ENCODE data around the gene RBM39. TPM values are rescaled to one million over a fixed set of nuclear protein-coding genes. Genes with fewer than 3 reads are reported as not detected.
"Not testable (repeated sequence)": the region's sequence is repeated elsewhere in the genome, so short reads cannot be mapped to it uniquely, and the experiment has no call there.

RBM39 gene
- polyA plus RNA-seq, 1 donor from 2014 or later = 191 TPM

DNA sequence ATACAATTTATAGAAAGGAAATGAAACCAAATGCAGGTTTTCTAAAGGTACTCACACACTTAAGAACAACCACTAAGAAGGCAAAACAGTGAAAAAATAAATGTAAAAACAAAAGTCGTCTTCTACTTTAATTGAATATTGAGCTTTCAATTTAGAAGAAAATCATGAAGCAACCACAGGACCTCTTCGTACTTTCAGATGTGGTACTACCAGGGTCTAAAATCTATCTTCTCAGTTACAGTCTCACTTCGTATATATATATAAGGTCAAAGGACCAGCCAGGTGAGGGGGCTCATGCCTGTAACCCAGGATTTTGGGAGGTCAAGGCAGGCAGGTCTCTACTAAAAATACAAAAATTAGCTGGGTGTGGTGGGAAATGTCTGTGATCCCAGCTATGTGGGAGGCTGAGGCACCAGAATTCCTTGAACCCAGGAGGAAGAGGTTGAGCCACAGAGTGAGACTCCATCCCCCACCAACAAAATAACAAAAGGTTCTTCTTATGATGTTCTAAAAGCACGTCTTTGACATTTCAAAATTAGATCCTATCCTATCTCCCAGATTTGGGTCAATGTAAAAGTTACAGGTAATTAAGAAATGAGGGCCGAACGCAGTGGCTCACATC lies 30.4 kb downstream of the RBM39 start:
- H3K4me3 Mint-ChIP-seq = peak overlapping the region in 2 of 4 donors; percentile 11 to 33
- peak overlapping the region; percentile 67 to 90 (median 87) for H3K27ac Mint-ChIP-seq
- H3K4me1 Mint-ChIP-seq = peaks cover 20 to 45% (median 30%) of the 10 kb centered on the region in 3 donors
- H3K9me3 Mint-ChIP-seq = no peaks in the 10 kb centered on the region
- H3K36me3 Mint-ChIP-seq = no peaks in the 10 kb centered on the region
- no peaks in the 10 kb centered on the region for H3K27me3 Mint-ChIP-seq

DNA sequence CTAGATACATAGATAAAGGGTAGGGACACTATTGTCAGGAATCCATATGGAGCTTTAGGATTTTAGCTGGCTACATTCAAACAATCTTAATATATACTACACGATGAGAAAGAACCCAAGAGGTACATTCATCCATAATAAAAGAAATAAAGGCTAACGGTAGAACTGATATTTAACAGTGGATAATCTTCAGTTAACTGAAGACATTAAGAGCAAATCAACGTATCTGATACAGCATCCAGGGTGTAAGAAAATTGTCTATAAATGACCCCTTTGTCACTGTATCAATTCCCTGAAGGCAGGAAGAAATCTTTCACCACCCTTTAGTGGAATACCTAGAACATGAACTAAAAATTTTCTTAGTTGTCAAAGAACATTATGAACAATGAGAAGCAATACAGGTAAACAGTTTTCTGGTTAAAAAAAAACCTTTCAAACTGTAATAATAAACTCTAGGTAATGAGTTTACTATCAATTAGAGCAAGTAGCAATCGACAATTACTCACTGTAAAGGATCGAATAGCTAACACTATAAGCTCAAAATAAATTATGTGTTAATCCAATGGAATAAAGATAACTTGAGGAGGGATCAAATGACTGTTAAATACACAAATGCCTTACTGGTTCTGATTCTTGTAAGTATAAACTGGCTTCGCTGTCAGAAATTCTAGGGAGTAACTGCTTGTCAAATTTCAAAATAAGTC lies 31.0 kb downstream of the RBM39 start:
- H3K27me3 Mint-ChIP-seq = no peaks in the 10 kb centered on the region
- H3K9me3 Mint-ChIP-seq = no peaks in the 10 kb centered on the region
- peak overlapping the region in 2 of 4 donors; percentile 9 to 11 for H3K4me3 Mint-ChIP-seq
- peak overlapping the region; percentile 67 to 90 (median 87) for H3K27ac Mint-ChIP-seq
- no peaks in the 10 kb centered on the region for H3K36me3 Mint-ChIP-seq
- peaks cover 20 to 45% (median 28%) of the 10 kb centered on the region in 3 donors for H3K4me1 Mint-ChIP-seq

DNA sequence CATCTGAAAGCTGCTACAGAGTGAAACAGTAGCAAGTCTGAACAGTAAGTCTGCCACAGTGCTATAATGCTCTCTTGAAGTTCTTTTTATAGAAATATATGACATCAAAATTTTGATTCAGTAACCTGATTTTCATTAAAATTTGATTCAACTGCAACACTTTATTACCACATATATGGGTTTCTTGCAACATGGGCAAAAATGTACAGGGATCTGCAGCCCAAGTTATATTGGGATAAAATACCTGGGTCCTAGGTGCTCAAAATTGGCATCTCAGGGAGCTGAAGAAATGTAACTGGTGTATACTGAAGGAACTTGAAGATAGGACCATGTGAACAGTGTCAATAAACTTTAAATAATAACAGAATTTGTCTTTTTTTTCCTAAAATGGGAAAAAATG lies 32.0 kb downstream of the RBM39 start:
- no peaks in the 10 kb centered on the region for H3K36me3 Mint-ChIP-seq
- H3K9me3 Mint-ChIP-seq = no peaks in the 10 kb centered on the region
- peak overlapping the region in 1 of 3 donors; percentile 18 for H3K27ac Mint-ChIP-seq
- H3K27me3 Mint-ChIP-seq = no peaks in the 10 kb centered on the region
- no peak overlapping the region for H3K4me3 Mint-ChIP-seq
- H3K4me1 Mint-ChIP-seq = peaks cover 20 to 38% (median 25%) of the 10 kb centered on the region in 3 donors

DNA sequence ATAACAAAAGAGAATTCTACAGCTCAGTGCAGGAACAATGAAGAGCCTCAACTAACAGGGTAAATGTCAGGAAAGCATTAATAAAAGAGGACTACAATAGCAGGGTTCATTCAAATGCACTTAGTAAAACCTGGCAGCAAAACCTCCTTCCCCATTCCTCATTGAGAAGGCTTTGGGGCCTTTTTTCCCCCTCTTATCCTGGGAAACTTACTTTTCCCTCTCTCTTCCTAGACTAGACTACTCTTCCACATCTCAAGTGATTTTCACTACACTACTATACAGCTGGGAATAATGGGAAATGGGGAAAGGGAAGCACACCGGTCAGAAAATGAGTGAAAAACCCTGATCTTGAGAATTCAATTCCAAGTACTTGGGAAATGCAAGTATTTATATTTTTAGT lies 32.8 kb downstream of the RBM39 start:
- H3K27ac Mint-ChIP-seq = peak overlapping the region; percentile 16 to 81 (median 54)
- peak overlapping the region in 1 of 4 donors; percentile 41 for H3K4me3 Mint-ChIP-seq
- no peaks in the 10 kb centered on the region for H3K27me3 Mint-ChIP-seq
- H3K36me3 Mint-ChIP-seq = no peaks in the 10 kb centered on the region
- H3K4me1 Mint-ChIP-seq = peaks cover 20 to 34% (median 23%) of the 10 kb centered on the region in 3 donors
- H3K9me3 Mint-ChIP-seq = no peaks in the 10 kb centered on the region

DNA sequence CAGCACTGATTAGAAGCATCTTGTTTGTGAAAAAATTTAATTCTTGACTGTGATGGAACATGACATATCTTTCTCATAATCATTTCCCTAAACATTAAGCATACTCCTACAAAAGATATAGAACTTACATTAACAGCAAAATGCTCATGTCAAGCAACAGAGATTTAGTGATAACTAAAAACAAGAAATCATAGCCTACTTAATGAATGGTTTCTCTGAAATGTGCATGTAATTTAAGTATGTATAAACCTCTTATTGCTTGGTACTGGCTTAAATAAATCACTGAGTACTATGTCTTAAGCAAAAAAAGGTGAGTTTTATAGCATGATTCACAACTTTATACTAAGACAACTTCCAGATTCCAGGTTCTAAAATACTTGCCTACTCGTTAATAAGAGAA lies 33.6 kb downstream of the RBM39 start:
- H3K36me3 Mint-ChIP-seq = no peaks in the 10 kb centered on the region
- H3K9me3 Mint-ChIP-seq = no peaks in the 10 kb centered on the region
- no peak overlapping the region for H3K27ac Mint-ChIP-seq
- H3K4me3 Mint-ChIP-seq = no peak overlapping the region
- no peaks in the 10 kb centered on the region for H3K27me3 Mint-ChIP-seq
- peaks cover 16 to 34% (median 19%) of the 10 kb centered on the region in 3 donors for H3K4me1 Mint-ChIP-seq

DNA sequence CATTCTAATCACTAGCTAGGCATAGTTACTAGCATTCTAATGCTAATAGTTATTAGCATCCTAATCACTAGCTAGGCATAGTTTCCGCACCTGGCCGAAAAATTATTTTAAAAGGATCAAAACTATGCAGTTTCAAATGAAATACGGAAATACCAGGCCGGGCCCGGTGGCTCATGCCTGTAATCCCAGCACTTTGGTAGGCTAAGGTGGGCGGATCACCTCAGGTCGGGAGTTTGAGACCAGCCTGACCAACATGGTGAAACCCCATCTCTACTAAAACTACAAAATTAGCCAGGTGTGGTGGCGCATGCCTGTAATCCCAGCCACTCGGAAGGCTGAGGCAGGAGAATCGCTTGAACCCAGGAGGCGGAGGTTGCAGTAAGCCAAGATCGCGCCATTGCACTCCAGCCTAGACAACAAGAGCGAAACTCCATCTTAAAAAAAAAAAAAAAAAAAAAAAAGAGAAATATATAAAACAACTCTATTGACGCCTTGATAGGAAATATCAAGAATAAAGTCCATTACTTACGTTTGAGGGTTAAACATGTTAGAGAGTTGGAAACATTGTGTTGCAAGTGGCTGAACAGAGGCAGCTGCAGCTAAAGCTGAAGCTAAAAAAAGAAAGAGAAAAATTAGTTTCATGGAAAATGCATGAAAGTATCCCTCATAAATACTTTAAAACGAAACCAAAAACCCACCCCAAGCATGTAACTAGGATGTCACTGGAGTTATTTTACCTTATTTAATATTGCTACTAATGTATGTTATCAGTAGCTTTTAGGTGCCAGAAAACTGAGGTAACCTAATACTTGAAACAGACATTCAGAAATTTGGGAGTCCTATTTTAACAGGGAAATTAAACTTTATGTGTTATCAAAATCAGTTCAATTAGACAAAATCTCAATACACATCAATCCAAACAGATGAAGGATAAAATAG lies 35.2 kb downstream of the RBM39 start:
- H3K9me3 Mint-ChIP-seq, H3K27me3 Mint-ChIP-seq, H3K36me3 Mint-ChIP-seq, H3K4me3 Mint-ChIP-seq: not testable (repeated sequence)
- peaks cover 10 to 28% (median 18%) of the 10 kb centered on the region in 3 donors for H3K4me1 Mint-ChIP-seq
- peak overlapping the region in 1 of 3 donors; percentile 74 for H3K27ac Mint-ChIP-seq

DNA sequence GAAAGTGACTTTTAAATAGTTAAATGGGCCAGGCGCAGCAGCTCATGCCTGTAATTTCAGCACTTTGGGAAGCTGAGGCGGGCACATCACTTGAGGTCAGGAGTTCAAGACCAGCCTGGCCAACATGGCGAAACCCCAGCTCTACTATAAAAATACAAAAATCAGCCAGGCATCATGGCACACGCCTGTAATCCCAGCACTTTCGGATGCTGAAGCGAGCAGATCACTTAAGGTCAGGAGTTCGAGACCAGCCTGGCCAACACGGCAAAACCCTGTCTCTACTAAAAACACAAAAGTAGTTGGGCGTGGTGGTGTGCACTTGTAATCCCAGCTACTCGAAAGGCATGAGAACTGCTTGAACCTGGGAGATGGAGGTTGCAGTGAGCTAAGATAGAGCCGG lies 36.2 kb downstream of the RBM39 start:
- H3K36me3 Mint-ChIP-seq, H3K9me3 Mint-ChIP-seq, H3K27me3 Mint-ChIP-seq: not testable (repeated sequence)
- H3K4me3 Mint-ChIP-seq = peak overlapping the region in 1 of 4 donors; percentile 26
- peaks cover 7 to 23% (median 14%) of the 10 kb centered on the region in 3 donors for H3K4me1 Mint-ChIP-seq
- H3K27ac Mint-ChIP-seq = peak overlapping the region in 2 of 3 donors; percentile 74 to 75

DNA sequence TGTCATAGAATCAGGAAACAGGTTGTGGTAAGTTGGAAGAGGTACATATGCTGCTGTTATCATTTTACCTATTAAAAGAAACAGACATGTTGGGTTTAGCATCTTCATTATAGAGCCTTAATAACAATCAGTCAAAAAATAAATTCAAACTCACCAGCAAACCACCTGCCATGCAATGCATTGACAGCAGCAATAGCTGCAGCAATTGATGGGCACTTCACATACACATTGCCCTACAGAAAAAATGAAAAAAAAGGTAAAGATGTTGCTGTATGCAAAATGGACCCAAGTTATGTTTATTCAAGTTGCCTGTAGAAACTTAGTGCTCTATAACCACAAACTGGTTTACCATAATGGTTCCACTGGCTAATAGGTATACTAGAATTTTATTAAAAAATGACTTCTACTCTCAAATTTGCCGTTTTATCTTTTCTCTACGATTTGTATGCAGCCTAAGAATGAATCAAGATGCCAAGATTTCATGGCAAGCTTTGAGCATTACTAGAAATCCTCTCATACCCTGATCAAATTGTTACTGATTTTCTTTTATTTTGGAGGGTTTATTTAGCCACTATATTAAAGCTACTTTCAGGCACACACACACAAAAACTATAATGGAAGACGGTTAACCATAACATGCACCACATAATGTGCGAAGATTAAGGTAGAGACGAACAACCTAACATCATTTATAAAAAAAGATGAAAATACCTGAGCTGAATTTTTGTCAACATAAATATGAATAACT lies 37.4 kb downstream of the RBM39 start:
- H3K27me3 Mint-ChIP-seq = no peaks in the 10 kb centered on the region
- no peaks in the 10 kb centered on the region for H3K9me3 Mint-ChIP-seq
- H3K36me3 Mint-ChIP-seq = peaks cover 1% of the 10 kb centered on the region
- H3K27ac Mint-ChIP-seq = peak overlapping the region in 2 of 3 donors; percentile 55 to 86
- peaks cover 7 to 18% (median 16%) of the 10 kb centered on the region in 3 donors for H3K4me1 Mint-ChIP-seq
- peak overlapping the region in 1 of 4 donors; percentile 95 for H3K4me3 Mint-ChIP-seq

DNA sequence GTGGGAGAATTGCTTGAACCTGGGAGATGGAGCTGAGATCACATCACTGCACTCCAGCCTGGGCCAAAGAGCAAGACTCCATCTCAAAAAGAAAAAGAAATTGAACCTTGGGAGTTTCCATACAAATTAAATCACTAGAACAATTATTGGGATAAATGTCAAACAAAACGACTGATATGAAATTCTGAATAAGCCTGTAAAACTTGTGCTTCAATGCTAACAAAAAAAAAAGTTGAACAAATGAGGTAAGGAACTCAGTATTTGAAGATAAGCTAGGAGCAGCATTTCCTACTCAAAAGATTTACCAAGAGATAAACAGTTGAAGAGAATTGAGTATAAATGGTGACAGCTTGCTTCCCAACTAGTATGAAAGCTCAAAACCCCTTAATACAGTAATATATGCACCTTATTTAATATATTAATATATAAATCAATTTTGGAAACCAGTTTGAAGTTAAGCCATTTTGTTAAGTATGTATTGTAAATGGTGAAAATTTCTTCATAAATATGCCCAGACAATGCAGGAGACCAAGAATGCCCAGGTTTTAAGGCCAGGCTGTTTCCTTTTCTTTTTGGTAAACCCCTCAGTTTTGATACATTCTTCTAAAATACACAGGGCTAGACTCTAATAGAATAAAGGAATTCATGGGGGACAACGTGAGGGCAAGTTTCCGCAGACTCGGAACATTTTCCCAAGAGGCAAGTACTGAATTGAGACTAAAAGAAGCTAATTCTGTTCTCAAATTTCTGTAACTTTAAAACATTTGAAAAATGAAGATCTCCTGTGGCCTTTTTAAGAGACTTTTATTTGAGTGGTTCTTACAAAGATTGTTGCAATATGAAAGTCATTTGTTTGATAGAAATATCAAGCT lies 39.0 kb downstream of the RBM39 start:
- Mint-ChIP-seq H3K27ac (peak overlapping the region; percentile 68 to 92 (median 86)), H3K4me1 (peaks cover 11 to 22% (median 21%) of the 10 kb centered on the region in 3 donors)

DNA sequence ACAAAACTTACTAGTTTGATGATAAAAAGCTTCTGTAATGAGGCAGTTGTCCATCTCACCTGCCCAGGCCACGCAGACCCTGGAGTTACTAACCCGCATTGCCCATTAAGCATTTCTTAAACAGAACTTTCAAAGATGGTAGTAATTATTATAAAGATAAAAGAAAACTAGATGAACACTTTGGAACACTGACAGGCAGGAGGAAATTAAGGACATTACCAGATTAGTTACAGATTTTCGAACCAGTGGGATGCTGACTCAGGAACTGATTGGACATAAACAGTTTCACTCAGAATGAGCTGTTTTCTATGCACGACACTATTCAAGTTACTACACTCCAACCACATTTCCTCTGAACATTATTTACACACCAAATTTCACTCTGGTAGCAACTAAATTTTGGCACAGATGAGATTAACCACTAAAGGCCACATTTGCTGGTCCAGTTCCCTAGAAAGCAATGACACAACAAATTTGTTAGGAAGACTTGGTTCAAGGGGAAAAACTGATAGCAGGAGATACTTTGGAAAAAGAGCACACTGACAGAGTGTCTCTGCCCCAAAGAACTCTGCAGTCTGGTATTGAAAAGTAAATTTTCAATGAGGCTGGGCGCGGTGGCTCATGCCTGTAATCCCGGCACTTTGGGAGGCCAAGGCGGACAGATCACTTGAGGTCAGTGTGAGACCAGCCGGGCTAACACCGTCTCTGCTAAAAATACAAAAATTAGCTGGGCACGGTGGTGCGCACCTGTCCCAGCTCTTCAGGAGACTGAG lies 39.8 kb downstream of the RBM39 start:
- Mint-ChIP-seq H3K4me3 (peak overlapping the region; percentile 9 to 95 (median 65)), H3K36me3 (peaks cover 1% of the 10 kb centered on the region), H3K4me1 (peaks cover 18 to 30% (median 25%) of the 10 kb centered on the region in 3 donors), H3K9me3 (no peaks in the 10 kb centered on the region), H3K27me3 (no peaks in the 10 kb centered on the region), H3K27ac (peak overlapping the region; percentile 69 to 92 (median 86))

More for the DNA sequence above, 39.0 kb downstream of the RBM39 start:
- Mint-ChIP-seq H3K36me3 (peaks cover 1% of the 10 kb centered on the region), H3K4me3 (peak overlapping the region in 1 of 4 donors; percentile 95), H3K27me3 (no peaks in the 10 kb centered on the region), H3K9me3 (no peaks in the 10 kb centered on the region)

DNA sequence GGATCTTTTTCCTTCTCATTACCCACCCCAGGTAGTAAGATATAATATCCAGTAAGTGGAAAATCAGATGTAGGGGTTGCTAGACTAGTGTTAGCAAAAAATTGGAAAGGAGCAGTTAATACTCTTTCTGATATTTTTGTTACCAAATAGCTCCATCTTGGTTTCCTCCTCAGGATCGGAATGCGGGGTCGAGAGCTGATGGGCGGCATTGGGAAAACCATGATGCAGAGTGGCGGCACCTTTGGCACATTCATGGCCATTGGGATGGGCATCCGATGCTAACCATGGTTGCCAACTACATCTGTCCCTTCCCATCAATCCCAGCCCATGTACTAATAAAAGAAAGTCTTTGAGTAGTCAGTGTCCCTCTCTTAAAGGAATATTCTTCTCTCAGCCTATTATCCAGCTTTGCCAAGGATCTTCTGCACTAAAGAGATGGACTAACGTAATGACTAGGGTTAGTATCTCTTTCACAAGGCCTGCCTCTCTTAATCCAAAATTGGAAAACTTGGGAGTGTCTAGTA lies 41.4 kb downstream of the RBM39 start:
- peaks cover 19 to 30% (median 26%) of the 10 kb centered on the region in 3 donors for H3K4me1 Mint-ChIP-seq
- peaks cover 1% of the 10 kb centered on the region for H3K36me3 Mint-ChIP-seq
- no peaks in the 10 kb centered on the region for H3K27me3 Mint-ChIP-seq
- peak overlapping the region; percentile 68 to 95 (median 84) for H3K4me3 Mint-ChIP-seq
- H3K9me3 Mint-ChIP-seq = no peaks in the 10 kb centered on the region
- H3K27ac Mint-ChIP-seq = peak overlapping the region; percentile 71 to 86 (median 86)

DNA sequence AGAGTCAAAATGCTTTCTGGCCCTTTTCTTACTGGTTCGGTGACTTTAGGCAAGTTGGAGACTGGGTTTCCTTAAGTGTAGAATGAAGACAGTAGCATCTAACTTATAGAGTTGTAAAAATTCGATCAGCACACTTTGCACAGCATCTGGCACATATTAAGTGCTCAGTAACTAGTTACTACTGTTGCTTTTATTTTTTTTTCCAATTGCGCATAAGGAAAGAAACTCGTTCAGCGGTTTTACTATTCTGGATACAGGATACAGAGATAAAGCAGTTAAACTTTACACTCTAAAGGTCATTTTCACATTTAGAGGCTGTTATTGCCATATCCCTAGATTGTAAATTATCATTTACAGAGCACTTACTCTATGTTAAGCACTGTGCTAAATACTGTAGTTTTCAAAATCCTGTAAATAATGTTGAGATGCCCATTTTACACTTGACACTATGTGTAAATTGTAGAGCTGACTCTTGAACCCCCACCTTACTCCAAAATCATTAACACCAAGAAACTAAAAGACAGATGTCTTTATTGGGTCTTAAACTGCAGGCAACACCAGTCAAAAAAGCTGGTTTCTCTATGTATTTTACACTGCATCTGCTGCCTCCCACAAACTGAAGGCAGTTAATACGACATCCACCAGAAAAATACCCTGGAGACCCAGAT lies 42.0 kb downstream of the RBM39 start:
- Mint-ChIP-seq H3K27me3 (no peaks in the 10 kb centered on the region), H3K4me3 (peak overlapping the region; percentile 94 to 96 (median 95)), H3K9me3 (no peaks in the 10 kb centered on the region), H3K4me1 (peaks cover 21 to 32% (median 30%) of the 10 kb centered on the region in 3 donors), H3K27ac (peak overlapping the region; percentile 86 to 97 (median 97)), H3K36me3 (peaks cover 3% of the 10 kb centered on the region)

All from IgD-negative memory B cell (primary cell).